Sigmoid colon (tissue), 7 donors: ENCODE data around the gene PGBD5. TPM values are rescaled to one million over a fixed set of nuclear protein-coding genes. Genes with fewer than 3 reads are reported as not detected.

ENCODE experiments used
- DNase-seq: peaks from one replicate; pipeline ENCODE4 v3.0.0-alpha.2; 2019
- H3K27ac ChIP-seq, 4 donors: fragments of 200-600 bp; sonication (generic); one replicate each; pipeline ENCODE4 v1.5.1; 2016 to 2019; ENCODE audit warnings: mild to moderate bottlenecking in 1 of 4
- H3K27me3 ChIP-seq, 3 donors: fragments of 200-600 bp; sonication (generic); one replicate each; pipeline ENCODE4 v1.5.1; 2019; ENCODE audit warnings: mild to moderate bottlenecking in 1 of 3
- H3K36me3 ChIP-seq, 4 donors: fragments of 200-600 bp; sonication (generic); one replicate each; pipeline ENCODE4 v1.5.1; 2016 to 2019
- H3K4me1 ChIP-seq, 4 donors: fragments of 200-600 bp; sonication (generic); one replicate each; pipeline ENCODE4 v1.5.1; 2017 to 2019
- H3K4me3 ChIP-seq, 4 donors: fragments of 200-600 bp; sonication (generic); one replicate each; pipeline ENCODE4 v1.5.1; 2017 to 2019; ENCODE audit warnings: mild to moderate bottlenecking in 2 of 4, moderate library complexity in 1 of 4
- H3K9me3 ChIP-seq, 4 donors: fragments of 200-600 bp in 3 of 4; sonication (generic) in 3 of 4; one replicate each; pipeline versions ENCODE4 v1.5.1 to v1.6.1; 2013 to 2019
- CTCF ChIP-seq, 4 experiments: fragments of 450-650 bp in 3 of 4; fragments of 200-600 bp in 1 of 4; IDR thresholded peaks; one replicate each; pipeline ENCODE4 v1.5.1; 2016 to 2019; ENCODE audit warnings: antibody characterized with exemption in 4 of 4, mild to moderate bottlenecking in 3 of 4, moderate library complexity in 2 of 4
- EP300 ChIP-seq, 4 donors: sonication (generic); formaldehyde crosslinking; IDR thresholded peaks; one replicate each; pipeline ENCODE4 v1.6.1; 2017; ENCODE audit warnings: antibody characterized with exemption in 4 of 4
- POLR2A ChIP-seq, 2 donors: fragments of 450-650 bp; IDR thresholded peaks; one replicate each; pipeline ENCODE4 v1.6.1; 2016; ENCODE audit warnings: antibody characterized with exemption in 2 of 2, mild to moderate bottlenecking in 2 of 2, moderate library complexity in 2 of 2
- POLR2AphosphoS5 ChIP-seq, 4 donors: sonication (generic); formaldehyde crosslinking; IDR thresholded peaks; one replicate each; pipeline ENCODE4 v1.6.1; 2017; ENCODE audit warnings: antibody characterized with exemption in 4 of 4
- WGBS, 2 donors: extraction: QIAGEN DNeasy Blood & Tissue Kit; methylation state at CpG; one replicate each; pipeline ENCODE4 v1.1.7; 2013; 5-methylcytosine and 5-hydroxymethylcytosine counted together
- intact Hi-C: fragments of 100-400 bp; cut with DNase I; formaldehyde crosslinking; loops from one replicate; pipeline ENCODE4 v1.15.1; 2023
- polyA plus RNA-seq, 3 donors: library from polyadenylated mRNA; stranded (reverse); fragments of 200-250 nt; gene quantifications; one replicate each; pipeline ENCODE4 v1.2.3, GENCODE V29; 2013
- total RNA-seq, 4 donors: library from RNA; depleted of rRNA; stranded (reverse); fragments of >200 nt; gene quantifications; one replicate each; pipeline ENCODE4 v1.1.0, GENCODE V29; 2016
- donor health status: healthy with polysubstance abuse.
- donor health status: Bipolar disorder and iron deficiency.
- donor health status: healthy.

PGBD5 gene
- total and polyA plus RNA-seq, 7 donors: under 0.01 to 1.9 (median 1.1) TPM

GRCh38 chr1:230326971-230327891 is 98.9 kb downstream of the PGBD5 start:
- WGBS, 2 donors: 88 to 89% methylated on average over 31 of the region's 31 CpGs
- intact Hi-C loops: no loop called here

GRCh38 chr1:230323686-230324085 is 102.4 kb downstream of the PGBD5 start:
- no peaks in the 10 kb centered on the region for H3K4me1 ChIP-seq
- DNase-seq: no peak
- no peaks in the 10 kb centered on the region for H3K27me3 ChIP-seq
- no peak overlapping the region for H3K4me3 ChIP-seq
- intact Hi-C loops: no loop called here
- no peaks in the 10 kb centered on the region for H3K36me3 ChIP-seq
- no peak overlapping the region for H3K27ac ChIP-seq
- no peaks in the 10 kb centered on the region for H3K9me3 ChIP-seq
- WGBS, 2 donors: 90 to 95% methylated on average over 9 of the region's 9 CpGs
- no peak for TF ChIP-seq POLR2AphosphoS5 (IDR thresholded peaks at IDR 0.05)
- TF ChIP-seq POLR2A (IDR thresholded peaks at IDR 0.05): no peak
- TF ChIP-seq EP300 (IDR thresholded peaks at IDR 0.05): no peak
- TF ChIP-seq CTCF (IDR thresholded peaks at IDR 0.05): no peak

More at GRCh38 chr1:230326971-230327891, 98.9 kb downstream of the PGBD5 start:
- TF ChIP-seq POLR2A (IDR thresholded peaks at IDR 0.05): no peak
- TF ChIP-seq CTCF (IDR thresholded peaks at IDR 0.05): no peak
- no peak for TF ChIP-seq POLR2AphosphoS5 (IDR thresholded peaks at IDR 0.05)
- TF ChIP-seq EP300 (IDR thresholded peaks at IDR 0.05): no peak
- H3K27me3 ChIP-seq: no peaks in the 10 kb centered on the region
- H3K27ac ChIP-seq: no peak overlapping the region
- no peaks in the 10 kb centered on the region for H3K9me3 ChIP-seq
- H3K4me3 ChIP-seq: no peak overlapping the region
- H3K4me1 ChIP-seq: no peaks in the 10 kb centered on the region
- no peak for DNase-seq
- no peaks in the 10 kb centered on the region for H3K36me3 ChIP-seq

GRCh38 chr1:230322967-230323547 is 103.1 kb downstream of the PGBD5 start:
- Histone ChIP-seq H3K4me3 (no peak overlapping the region), H3K27me3 (no peaks in the 10 kb centered on the region), H3K9me3 (no peaks in the 10 kb centered on the region), H3K27ac (no peak overlapping the region), H3K4me1 (no peaks in the 10 kb centered on the region), H3K36me3 (no peaks in the 10 kb centered on the region)
- 91 to 93% methylated on average over 23 of the region's 23 CpGs for WGBS, 2 donors
- no peak for TF ChIP-seq CTCF (IDR thresholded peaks at IDR 0.05)
- no peak for TF ChIP-seq POLR2AphosphoS5 (IDR thresholded peaks at IDR 0.05)
- TF ChIP-seq EP300 (IDR thresholded peaks at IDR 0.05): no peak
- TF ChIP-seq POLR2A (IDR thresholded peaks at IDR 0.05): no peak
- no peak for DNase-seq
- intact Hi-C loops: no loop called here

- DNase-seq: no peak
- 90 to 95% methylated on average over 15 of the region's 15 CpGs for WGBS, 2 donors
- H3K9me3 ChIP-seq: no peaks in the 10 kb centered on the region
- intact Hi-C loops: no loop called here
- H3K36me3 ChIP-seq: no peaks in the 10 kb centered on the region
- H3K27me3 ChIP-seq: no peaks in the 10 kb centered on the region
- H3K4me1 ChIP-seq: no peaks in the 10 kb centered on the region
- TF ChIP-seq EP300 (IDR thresholded peaks at IDR 0.05): no peak
- no peak for TF ChIP-seq POLR2A (IDR thresholded peaks at IDR 0.05)
- no peak for TF ChIP-seq POLR2AphosphoS5 (IDR thresholded peaks at IDR 0.05)
- TF ChIP-seq CTCF (IDR thresholded peaks at IDR 0.05): no peak
- H3K27ac ChIP-seq: no peak overlapping the region
- H3K4me3 ChIP-seq: no peak overlapping the region
Measured at GRCh38 chr1:230322421-230322756, 103.7 kb downstream of the PGBD5 start.
